ENCODE data around the gene SMOC1. TPM values are rescaled to one million over a fixed set of nuclear protein-coding genes. Genes with fewer than 3 reads are reported as not detected.

SMOC1 gene
- total RNA-seq, 1 donor from 2014 or later = 10.9 TPM

GRCh38 chr14:70011098-70011497 lies 131.9 kb downstream of the SMOC1 start:
- Mint-ChIP-seq H3K4me3 (ENCODE audit: low read depth) (no peak overlapping the region), H3K27me3 (no peaks in the 10 kb centered on the region), H3K27ac (no peak overlapping the region), H3K36me3 (ENCODE audit: insufficient read depth) (no peaks in the 10 kb centered on the region), H3K9me3 (ENCODE audit: low read depth) (no peaks in the 10 kb centered on the region), H3K4me1 (ENCODE audit: low read depth) (peaks cover 26% of the 10 kb centered on the region)
- TF ChIP-seq CTCF (IDR thresholded peaks at IDR 0.05; ENCODE audit: unreplicated experiment) = no peak
- DNase-seq (ENCODE audit: low spot score, unreplicated experiment) = no peak

GRCh38 chr14:70011708-70012107 lies 132.5 kb downstream of the SMOC1 start:
- Mint-ChIP-seq H3K4me1 (ENCODE audit: low read depth) (peaks cover 25% of the 10 kb centered on the region), H3K27ac (no peak overlapping the region), H3K9me3 (ENCODE audit: low read depth) (no peaks in the 10 kb centered on the region), H3K36me3 (ENCODE audit: insufficient read depth) (no peaks in the 10 kb centered on the region), H3K27me3 (no peaks in the 10 kb centered on the region), H3K4me3 (ENCODE audit: low read depth) (no peak overlapping the region)
- TF ChIP-seq CTCF (IDR thresholded peaks at IDR 0.05; ENCODE audit: unreplicated experiment) = no peak
- no peak for DNase-seq (ENCODE audit: low spot score, unreplicated experiment)

GRCh38 chr14:70013271-70013873 lies 134.2 kb downstream of the SMOC1 start:
- no peaks in the 10 kb centered on the region for H3K9me3 Mint-ChIP-seq (ENCODE audit: low read depth)
- peak; percentile 59 for TF ChIP-seq CTCF (IDR thresholded peaks at IDR 0.05; ENCODE audit: unreplicated experiment)
- H3K27ac Mint-ChIP-seq = no peak overlapping the region
- no peaks in the 10 kb centered on the region for H3K27me3 Mint-ChIP-seq
- peaks cover 26% of the 10 kb centered on the region for H3K4me1 Mint-ChIP-seq (ENCODE audit: low read depth)
- no peaks in the 10 kb centered on the region for H3K36me3 Mint-ChIP-seq (ENCODE audit: insufficient read depth)
- no peak overlapping the region for H3K4me3 Mint-ChIP-seq (ENCODE audit: low read depth)
- DNase-seq (ENCODE audit: low spot score, unreplicated experiment) = no peak

GRCh38 chr14:70014406-70015095 lies 135.3 kb downstream of the SMOC1 start:
- no peak overlapping the region for H3K27ac Mint-ChIP-seq
- peaks cover 16% of the 10 kb centered on the region for H3K4me1 Mint-ChIP-seq (ENCODE audit: low read depth)
- no peaks in the 10 kb centered on the region for H3K9me3 Mint-ChIP-seq (ENCODE audit: low read depth)
- no peaks in the 10 kb centered on the region for H3K27me3 Mint-ChIP-seq
- TF ChIP-seq CTCF (IDR thresholded peaks at IDR 0.05; ENCODE audit: unreplicated experiment) = no peak
- H3K4me3 Mint-ChIP-seq (ENCODE audit: low read depth) = no peak overlapping the region
- no peak for DNase-seq (ENCODE audit: low spot score, unreplicated experiment)
- H3K36me3 Mint-ChIP-seq (ENCODE audit: insufficient read depth) = no peaks in the 10 kb centered on the region

GRCh38 chr14:70018230-70018629 lies 139.0 kb downstream of the SMOC1 start:
- no peak for DNase-seq (ENCODE audit: low spot score, unreplicated experiment)
- Mint-ChIP-seq H3K4me3 (ENCODE audit: low read depth) (no peak overlapping the region), H3K27ac (no peak overlapping the region), H3K4me1 (ENCODE audit: low read depth) (peaks cover 18% of the 10 kb centered on the region), H3K27me3 (peaks cover 5% of the 10 kb centered on the region), H3K36me3 (ENCODE audit: insufficient read depth) (peaks cover 1% of the 10 kb centered on the region), H3K9me3 (ENCODE audit: low read depth) (no peaks in the 10 kb centered on the region)
- no peak for TF ChIP-seq CTCF (IDR thresholded peaks at IDR 0.05; ENCODE audit: unreplicated experiment)

Data from progenitor cell of endocrine pancreas (in vitro differentiated cells).